Calu3 (cell line): Measurements from ENCODE around the gene RALGPS1. TPM values are rescaled to one million over a fixed set of nuclear protein-coding genes. Genes with fewer than 3 reads are reported as not detected.

ENCODE experiments used
- BruUV-seq: library from RNA; stranded (reverse); fragments of 400-500 nt; replicated peaks from 2 replicates; lab custom pipeline; 2021; lab: Mats Ljungman, UMichigan
- CTCF ChIA-PET: fragments of 300-600 bp; sonication (Branson Sonifier 250); formaldehyde crosslinking; loops from one replicate; lab custom pipeline; 2022; ENCODE audit warnings: antibody characterized with exemption; lab: Charles Lee
- DNase-seq: peaks from one replicate; pipeline ENCODE4 v3.0.0; 2022
- H3K27ac Mint-ChIP-seq: one replicate; pipeline ENCODE4 v1.8.0; 2022; ENCODE audit warnings: mixed read lengths; ENCODE audit not compliant: unreplicated experiment
- H3K27me3 Mint-ChIP-seq: one replicate; pipeline ENCODE4 v1.8.0; 2022; ENCODE audit warnings: mixed read lengths; ENCODE audit not compliant: unreplicated experiment
- H3K36me3 Mint-ChIP-seq: one replicate; pipeline ENCODE4 v1.8.0; 2022; ENCODE audit warnings: mild to moderate bottlenecking, moderate library complexity, mixed read lengths; ENCODE audit not compliant: insufficient read depth, unreplicated experiment
- H3K4me1 Mint-ChIP-seq: one replicate; pipeline ENCODE4 v1.8.0; 2022; ENCODE audit warnings: mild to moderate bottlenecking, low read depth, mixed read lengths; ENCODE audit not compliant: unreplicated experiment
- H3K4me3 Mint-ChIP-seq: one replicate; pipeline ENCODE4 v1.8.0; 2022; ENCODE audit warnings: mild to moderate bottlenecking, low read depth, moderate library complexity, mixed read lengths; ENCODE audit not compliant: unreplicated experiment
- H3K9me3 Mint-ChIP-seq: one replicate; pipeline ENCODE4 v1.8.0; 2022; ENCODE audit warnings: low read depth, mixed read lengths; ENCODE audit not compliant: unreplicated experiment
- intact Hi-C: fragments of 100-400 bp; cut with micrococcal nuclease; formaldehyde crosslinking; loops from one replicate; pipeline ENCODE4 v1.10.0; 2022; ENCODE audit not compliant: unreplicated experiment
- total RNA-seq: library from RNA; stranded (reverse); gene quantifications from 2 replicates; pipeline ENCODE4 v1.2.3, GENCODE V29; 2022
- TF ChIP-seq, protein P1 (sequence below): fragments of 200-600 bp; IDR thresholded peaks from one replicate; pipeline ENCODE4 v1.8.0; 2022; ENCODE audit warnings: antibody characterized with exemption; ENCODE audit not compliant: unreplicated experiment

Gene RALGPS1
- total RNA-seq, 1 experiment from 2014 or later = 8.3 TPM

DNA sequence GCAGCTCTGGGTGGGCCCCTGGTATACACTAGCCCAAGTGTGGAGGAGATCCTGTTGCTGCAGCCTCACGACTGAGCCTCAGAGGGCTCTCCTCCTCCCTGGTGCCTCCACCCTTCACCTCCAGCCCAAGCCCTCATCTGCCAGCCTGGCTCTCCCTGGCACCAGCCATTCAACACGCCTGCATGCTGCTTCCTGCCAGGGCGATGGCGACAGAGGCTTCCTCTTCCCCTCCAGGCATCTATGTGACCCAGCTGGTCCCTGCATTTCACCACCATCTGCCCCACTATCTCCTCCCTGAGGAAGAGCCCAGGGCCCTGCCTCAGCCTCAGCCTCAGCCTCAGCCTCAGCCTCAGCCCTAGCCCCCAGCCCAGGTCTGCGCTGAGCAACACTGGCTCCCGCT is 262.6 kb downstream of the RALGPS1 start:
- H3K9me3 Mint-ChIP-seq = no peaks in the 10 kb centered on the region
- H3K27ac Mint-ChIP-seq = no peak overlapping the region
- TF ChIP-seq, protein P1, sequence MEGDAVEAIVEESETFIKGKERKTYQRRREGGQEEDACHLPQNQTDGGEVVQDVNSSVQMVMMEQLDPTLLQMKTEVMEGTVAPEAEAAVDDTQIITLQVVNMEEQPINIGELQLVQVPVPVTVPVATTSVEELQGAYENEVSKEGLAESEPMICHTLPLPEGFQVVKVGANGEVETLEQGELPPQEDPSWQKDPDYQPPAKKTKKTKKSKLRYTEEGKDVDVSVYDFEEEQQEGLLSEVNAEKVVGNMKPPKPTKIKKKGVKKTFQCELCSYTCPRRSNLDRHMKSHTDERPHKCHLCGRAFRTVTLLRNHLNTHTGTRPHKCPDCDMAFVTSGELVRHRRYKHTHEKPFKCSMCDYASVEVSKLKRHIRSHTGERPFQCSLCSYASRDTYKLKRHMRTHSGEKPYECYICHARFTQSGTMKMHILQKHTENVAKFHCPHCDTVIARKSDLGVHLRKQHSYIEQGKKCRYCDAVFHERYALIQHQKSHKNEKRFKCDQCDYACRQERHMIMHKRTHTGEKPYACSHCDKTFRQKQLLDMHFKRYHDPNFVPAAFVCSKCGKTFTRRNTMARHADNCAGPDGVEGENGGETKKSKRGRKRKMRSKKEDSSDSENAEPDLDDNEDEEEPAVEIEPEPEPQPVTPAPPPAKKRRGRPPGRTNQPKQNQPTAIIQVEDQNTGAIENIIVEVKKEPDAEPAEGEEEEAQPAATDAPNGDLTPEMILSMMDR = no peak
- CTCF ChIA-PET = no interaction called here
- intact Hi-C loops = no loop called here
- H3K27me3 Mint-ChIP-seq = no peaks in the 10 kb centered on the region
- no peaks in the 10 kb centered on the region for H3K4me1 Mint-ChIP-seq
- no peak overlapping the region for H3K4me3 Mint-ChIP-seq
- DNase-seq = no peak
- H3K36me3 Mint-ChIP-seq = no peaks in the 10 kb centered on the region
- no TSS peak for BruUV-seq

DNA sequence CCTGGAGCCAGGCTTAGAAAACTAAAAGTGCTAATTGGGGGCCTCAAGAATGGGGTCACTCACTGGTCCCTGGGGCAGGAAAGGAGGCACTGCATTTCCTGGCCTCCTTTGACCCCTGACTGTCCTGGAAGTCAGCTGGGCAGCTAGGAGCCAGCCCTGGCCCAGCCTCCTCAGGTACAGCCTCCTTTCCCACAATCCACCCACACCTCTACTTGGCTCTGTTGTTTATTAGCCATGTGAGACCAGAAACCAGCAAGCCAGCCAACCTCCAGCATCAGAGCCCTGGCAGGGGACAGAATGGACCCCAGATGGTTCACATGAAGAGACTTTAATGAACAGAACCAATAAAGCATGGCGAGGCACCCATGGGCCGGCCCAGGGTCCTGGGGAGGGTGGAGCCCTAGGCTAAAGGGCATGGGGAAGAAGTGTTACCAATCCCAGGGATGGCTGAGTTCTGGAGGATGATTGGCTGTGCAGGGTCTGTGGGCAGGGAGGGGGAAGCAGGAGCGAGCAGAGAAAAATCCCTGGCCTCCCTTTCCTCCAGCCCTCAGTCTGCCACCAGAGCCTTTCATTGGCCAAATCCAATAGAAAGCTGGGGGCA is 263.2 kb downstream of the RALGPS1 start:
- TF ChIP-seq, protein P1 = no peak
- Mint-ChIP-seq H3K4me3 (no peak overlapping the region), H3K27me3 (no peaks in the 10 kb centered on the region), H3K27ac (no peak overlapping the region), H3K36me3 (no peaks in the 10 kb centered on the region), H3K4me1 (no peaks in the 10 kb centered on the region), H3K9me3 (no peaks in the 10 kb centered on the region)
- DNase-seq = no peak
- CTCF ChIA-PET = no interaction called here
- intact Hi-C loops = no loop called here
- no TSS peak for BruUV-seq

DNA sequence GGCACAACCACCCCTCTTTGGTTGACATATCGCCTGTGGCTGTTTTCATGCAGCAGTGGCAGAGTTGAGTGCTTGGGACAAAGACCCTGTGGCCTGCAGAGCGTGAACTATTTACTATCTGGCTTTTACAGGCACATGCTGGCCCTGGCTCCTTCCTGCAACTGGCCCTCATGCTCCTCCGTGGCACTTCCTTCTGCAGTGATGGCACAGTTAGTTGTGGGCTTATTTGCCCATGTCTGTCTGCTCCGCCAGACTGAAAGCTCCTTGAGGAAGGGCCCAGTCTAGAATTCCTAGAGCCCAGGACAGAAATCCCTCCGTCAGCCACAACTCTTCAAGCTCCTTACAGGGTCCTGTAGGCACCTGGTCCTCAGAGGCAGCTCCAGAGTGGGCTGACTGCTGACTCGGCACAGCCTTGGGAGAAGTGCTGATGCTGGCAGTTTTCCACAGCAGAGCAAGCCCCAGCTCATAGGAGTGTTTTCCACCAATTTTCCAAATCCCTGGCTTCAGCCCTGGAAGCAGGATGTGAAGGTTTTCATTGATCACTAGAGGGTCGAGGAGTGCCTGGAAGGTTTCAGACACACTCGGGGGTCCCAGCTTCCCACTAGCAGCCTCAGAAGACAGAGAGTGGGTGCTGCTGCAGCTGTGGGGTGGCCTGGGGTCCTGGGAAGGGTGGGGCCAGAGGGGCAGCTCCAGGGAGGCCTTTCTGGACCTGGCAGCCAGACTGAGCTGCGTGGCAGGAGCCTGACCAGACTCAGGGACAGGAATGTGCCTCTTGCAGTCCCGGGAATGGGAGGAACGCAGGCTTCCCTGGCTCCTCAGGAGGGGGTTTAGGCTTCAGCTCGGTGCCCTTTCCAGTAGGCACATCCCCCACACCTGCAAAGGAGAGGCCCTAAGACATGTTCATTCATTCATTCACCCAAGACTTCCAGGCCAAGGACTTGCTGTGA is 264.4 kb downstream of the RALGPS1 start:
- Mint-ChIP-seq H3K9me3 (no peaks in the 10 kb centered on the region), H3K4me1 (no peaks in the 10 kb centered on the region), H3K4me3 (no peak overlapping the region), H3K36me3 (no peaks in the 10 kb centered on the region), H3K27me3 (no peaks in the 10 kb centered on the region), H3K27ac (no peak overlapping the region)
- TF ChIP-seq, protein P1 = no peak
- DNase-seq = no peak
- BruUV-seq = no TSS peak
- intact Hi-C loops = no loop called here
- CTCF ChIA-PET = interaction anchor here (0.6 kb wide), 1 partner anchor 32 kb away, joined by 5 read pairs; no protein-coding TSS in a partner anchor

GRCh38 chr9:127179633-127180441 is 265.3 kb downstream of the RALGPS1 start:
- H3K4me3 Mint-ChIP-seq = no peak overlapping the region
- no peaks in the 10 kb centered on the region for H3K4me1 Mint-ChIP-seq
- TF ChIP-seq, protein P1 = no peak
- no peak for DNase-seq
- H3K27ac Mint-ChIP-seq = no peak overlapping the region
- BruUV-seq = no TSS peak
- no peaks in the 10 kb centered on the region for H3K27me3 Mint-ChIP-seq
- no peaks in the 10 kb centered on the region for H3K36me3 Mint-ChIP-seq
- CTCF ChIA-PET = interaction anchor here (0.6 kb wide), 1 partner anchor 33 kb away, joined by 5 read pairs; no protein-coding TSS in a partner anchor
- H3K9me3 Mint-ChIP-seq = no peaks in the 10 kb centered on the region
- intact Hi-C loops = no loop called here
